ENCODE data around the gene HAPLN2. TPM values are rescaled to one million over a fixed set of nuclear protein-coding genes. Genes with fewer than 3 reads are reported as not detected.
"Not testable (repeated sequence)": the region's sequence is repeated elsewhere in the genome, so short reads cannot be mapped to it uniquely, and the experiment has no call there.

Gene HAPLN2
- polyA plus RNA-seq, 1 donor: 0.43 TPM

GRCh38 chr1:156619582-156619955 is 354 bp downstream of the HAPLN2 start:
- DNase-seq (ENCODE audit: low read depth): no peak

- no peak for DNase-seq (ENCODE audit: low read depth)
These were observed 3.5 kb downstream of the HAPLN2 start for GRCh38 chr1:156622581-156623297.

- DNase-seq (ENCODE audit: low read depth): no peak
These were observed 5.0 kb downstream of the HAPLN2 start for GRCh38 chr1:156623946-156624813.

- no peak for DNase-seq (ENCODE audit: low read depth)
These were observed 5.7 kb downstream of the HAPLN2 start for GRCh38 chr1:156624814-156625435.

- DNase-seq (ENCODE audit: low read depth): no peak
These were observed 6.3 kb downstream of the HAPLN2 start for GRCh38 chr1:156625436-156626078.

- DNase-seq (ENCODE audit: low read depth): no peak
These were observed 6.8 kb downstream of the HAPLN2 start for GRCh38 chr1:156626079-156626438.

- DNase-seq (ENCODE audit: low read depth): no peak
These were observed 8.2 kb downstream of the HAPLN2 start for GRCh38 chr1:156627313-156627880.

GRCh38 chr1:156629823-156630449 is 10.7 kb downstream of the HAPLN2 start:
- DNase-seq (ENCODE audit: low read depth): no peak

GRCh38 chr1:156631152-156631551 is 11.9 kb downstream of the HAPLN2 start:
- DNase-seq (ENCODE audit: low read depth): not testable (repeated sequence)

- DNase-seq (ENCODE audit: low read depth): no peak
These were observed 13.1 kb downstream of the HAPLN2 start for GRCh38 chr1:156632355-156632754.

GRCh38 chr1:156638189-156638985 is 19.2 kb downstream of the HAPLN2 start:
- no peak for DNase-seq (ENCODE audit: low read depth)

- no peak for DNase-seq (ENCODE audit: low read depth)
These were observed 20.4 kb downstream of the HAPLN2 start for GRCh38 chr1:156639601-156640101.

- DNase-seq (ENCODE audit: low read depth): no peak
These were observed 21.9 kb downstream of the HAPLN2 start for GRCh38 chr1:156640842-156641706.

- no peak for DNase-seq (ENCODE audit: low read depth)
These were observed 22.6 kb downstream of the HAPLN2 start, which contains the start of gene BCAN for GRCh38 chr1:156641761-156642264. Gene BCAN, plus strand, starts transcription at chr1:156642117. Its CDS starts 3,938 bp downstream, at chr1:156646055.

GRCh38 chr1:156642265-156643048 is 23.2 kb downstream of the HAPLN2 start:
- DNase-seq (ENCODE audit: low read depth): no peak

- no peak for DNase-seq (ENCODE audit: low read depth)
These were observed 24.0 kb downstream of the HAPLN2 start for GRCh38 chr1:156643049-156643777.

- DNase-seq (ENCODE audit: low read depth): no peak
These were observed 24.5 kb downstream of the HAPLN2 start for GRCh38 chr1:156643778-156644092.

GRCh38 chr1:156644146-156644545 is 24.9 kb downstream of the HAPLN2 start:
- DNase-seq (ENCODE audit: low read depth): no peak
